ENCODE data around the gene SCUBE3.

SCUBE3 gene

DNA sequence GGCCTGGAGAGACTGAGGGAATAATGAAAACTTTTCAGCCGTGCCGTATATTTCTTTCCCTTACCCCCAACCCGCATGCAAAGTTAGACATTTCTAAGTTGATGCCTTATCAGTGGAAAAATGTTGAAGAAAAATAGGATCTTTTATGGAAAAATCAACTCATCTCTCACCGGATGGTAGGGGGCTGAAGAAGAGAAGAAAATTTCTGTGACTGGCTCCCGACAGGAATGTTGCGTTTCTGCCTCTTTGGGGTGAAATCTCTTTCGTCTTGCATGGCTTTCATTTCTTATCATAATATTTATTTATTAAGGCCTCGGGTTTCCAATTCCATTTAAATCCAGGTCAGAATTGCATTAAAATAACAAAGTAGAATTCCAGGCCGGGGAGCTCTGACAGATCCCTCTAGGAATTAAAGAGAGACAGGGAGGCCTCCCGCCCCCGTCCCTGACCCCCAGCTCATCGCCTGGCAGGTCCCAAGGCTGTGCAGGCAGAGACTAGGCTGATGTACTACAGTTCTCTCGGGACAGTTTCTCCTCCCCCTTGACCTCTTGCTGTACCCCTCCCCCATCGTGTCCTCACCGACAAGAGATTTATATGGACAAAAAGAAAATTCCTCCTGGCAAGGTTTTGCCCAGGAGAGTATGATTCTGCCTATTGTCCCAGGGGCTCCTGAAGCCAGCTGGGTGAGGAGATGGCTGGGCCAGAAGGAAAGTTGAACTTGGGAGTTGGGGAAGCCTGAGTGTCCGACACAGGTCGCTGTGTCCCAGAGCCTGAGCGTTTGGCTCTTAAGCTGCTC is 1.3 kb downstream of the SCUBE3 start:
- DNase-seq, result no peak

DNA sequence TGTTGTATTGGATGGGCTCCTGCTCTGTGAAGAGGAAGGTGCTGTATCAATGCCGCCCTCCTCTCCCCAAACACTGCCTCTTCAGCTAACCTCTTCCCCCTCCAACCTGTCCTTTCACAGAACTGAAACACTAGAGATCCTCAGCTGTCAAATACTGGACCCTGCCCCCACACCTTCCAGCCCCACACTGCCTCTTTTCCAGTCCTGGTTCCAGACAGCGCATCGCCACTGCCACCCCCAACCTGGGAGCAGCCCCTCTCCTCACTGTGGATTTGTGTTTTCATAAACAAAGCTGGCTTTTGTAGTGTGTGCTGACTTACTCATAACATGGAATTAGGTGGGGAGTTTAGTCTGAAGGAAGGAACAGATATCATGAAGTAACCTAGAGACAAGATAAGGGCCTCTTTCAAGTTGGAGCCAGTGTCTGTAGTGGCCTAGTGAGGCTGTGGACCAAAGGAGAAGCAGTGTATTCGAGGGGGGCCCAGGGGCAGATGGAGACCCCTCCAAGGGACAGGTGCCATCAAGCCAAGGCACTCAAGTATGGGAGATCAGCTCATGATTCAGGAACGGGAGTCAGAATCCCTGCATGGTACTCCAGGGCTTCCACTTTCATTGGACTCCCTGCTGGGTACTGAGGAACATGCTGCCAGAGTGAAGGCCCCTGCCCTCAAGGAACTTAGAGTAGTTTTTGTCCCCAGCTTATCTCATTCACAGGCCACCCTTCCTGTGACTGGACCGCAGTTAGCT is 2.1 kb downstream of the SCUBE3 start:
- DNase-seq, result no peak

DNA sequence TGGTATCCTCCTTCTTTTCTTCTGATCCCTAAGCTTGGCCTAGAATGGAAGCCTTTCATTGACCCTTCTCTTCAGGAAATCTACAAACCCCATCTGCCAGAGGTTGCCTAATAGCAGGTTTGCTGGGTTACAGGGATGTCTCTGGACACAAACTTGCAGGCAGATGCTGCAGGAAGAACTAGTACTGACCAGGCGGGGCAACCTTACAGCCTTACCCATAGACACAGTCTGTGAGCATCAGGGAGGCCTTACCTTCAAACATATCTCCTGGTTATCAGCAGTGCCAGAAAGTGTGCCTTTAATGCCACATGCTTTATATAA is 2.6 kb downstream of the SCUBE3 start:
- DNase-seq, result no peak

DNA sequence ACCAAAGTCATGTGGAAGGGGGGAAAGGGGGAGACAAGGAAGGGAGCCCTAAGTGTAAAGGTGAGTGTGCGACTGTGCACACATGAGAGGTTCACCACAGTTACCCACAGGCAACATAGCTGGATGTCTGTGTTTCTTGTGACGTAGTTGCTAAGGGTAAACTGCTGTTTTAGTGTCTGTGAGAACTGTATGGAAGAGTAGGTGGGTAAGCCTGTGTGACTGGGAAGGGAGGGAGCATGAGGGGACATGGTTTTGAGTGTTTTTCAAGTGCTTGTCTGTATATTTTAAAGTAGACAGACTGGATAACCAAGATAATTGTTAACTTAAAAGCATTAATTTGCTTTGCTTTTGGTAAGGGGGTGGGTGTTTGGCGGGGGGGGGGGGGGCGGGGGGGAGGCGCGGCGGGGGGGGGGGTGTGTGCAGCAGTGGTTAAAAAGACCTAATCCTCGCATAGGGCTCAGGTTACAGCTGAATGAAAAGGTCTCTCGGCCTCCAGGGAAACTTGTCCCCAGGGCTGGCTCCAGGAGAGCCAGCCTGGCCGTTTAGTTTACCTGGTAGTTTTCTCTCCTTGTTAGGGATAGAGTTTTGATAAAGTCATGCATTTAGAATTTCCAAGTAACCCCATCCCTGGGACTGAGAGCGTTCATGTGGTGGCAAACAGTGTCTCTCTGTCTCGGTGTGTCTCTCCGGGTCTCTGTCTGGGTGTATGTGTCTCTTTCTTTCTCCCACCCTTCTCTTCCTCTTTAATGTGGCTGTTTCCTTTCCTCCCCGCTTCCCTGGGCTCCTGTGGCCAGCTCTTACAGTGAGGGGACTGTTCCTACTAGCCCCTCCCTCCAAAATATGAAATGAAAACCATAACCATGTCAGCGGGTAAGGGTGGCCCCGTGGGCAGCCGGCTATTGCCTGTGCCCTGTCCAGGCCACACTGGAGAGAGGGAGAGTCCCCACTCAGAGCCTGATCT is 3.4 kb downstream of the SCUBE3 start:
- DNase-seq, result no peak

DNA sequence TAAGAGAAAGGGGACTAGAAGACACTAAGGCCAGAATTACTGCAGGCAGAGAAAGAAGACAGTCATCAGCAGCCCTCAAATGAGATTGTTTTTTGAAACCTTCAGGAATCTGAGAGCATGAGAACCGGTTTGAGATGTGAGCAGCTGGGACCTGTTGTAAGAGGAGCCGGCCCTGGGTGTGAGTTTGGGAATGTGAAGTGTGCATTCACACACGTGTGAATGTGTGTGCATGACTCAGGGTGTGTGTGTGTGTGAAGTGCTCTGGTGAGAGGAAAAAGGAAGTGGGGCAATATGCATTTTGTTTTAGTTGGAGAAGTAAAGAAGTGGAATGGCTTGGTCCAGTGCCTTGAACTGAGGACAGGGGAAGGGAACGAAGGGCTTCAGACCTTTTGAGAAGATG is 4.3 kb downstream of the SCUBE3 start:
- peak; percentile 18 for DNase-seq

DNA sequence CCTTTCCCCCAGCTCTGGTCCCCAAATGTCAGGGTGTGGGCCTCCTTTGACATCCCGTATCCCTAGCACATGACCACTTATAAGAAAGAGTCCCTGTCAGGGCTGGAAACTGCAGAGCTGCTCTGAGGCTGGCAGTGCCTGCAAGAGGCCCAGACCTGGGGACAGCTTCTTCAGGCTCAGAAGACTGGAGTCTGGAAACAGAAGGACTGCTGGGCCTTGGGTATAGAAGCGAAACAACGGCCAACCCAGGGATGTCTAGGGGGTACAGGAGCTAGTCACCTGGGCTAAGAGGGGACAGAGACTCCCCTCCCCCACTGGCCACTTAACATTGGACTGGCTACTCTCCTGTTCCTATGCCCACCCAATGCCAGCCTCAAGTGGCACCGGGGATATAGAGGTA is 4.7 kb downstream of the SCUBE3 start:
- no peak for DNase-seq

DNA sequence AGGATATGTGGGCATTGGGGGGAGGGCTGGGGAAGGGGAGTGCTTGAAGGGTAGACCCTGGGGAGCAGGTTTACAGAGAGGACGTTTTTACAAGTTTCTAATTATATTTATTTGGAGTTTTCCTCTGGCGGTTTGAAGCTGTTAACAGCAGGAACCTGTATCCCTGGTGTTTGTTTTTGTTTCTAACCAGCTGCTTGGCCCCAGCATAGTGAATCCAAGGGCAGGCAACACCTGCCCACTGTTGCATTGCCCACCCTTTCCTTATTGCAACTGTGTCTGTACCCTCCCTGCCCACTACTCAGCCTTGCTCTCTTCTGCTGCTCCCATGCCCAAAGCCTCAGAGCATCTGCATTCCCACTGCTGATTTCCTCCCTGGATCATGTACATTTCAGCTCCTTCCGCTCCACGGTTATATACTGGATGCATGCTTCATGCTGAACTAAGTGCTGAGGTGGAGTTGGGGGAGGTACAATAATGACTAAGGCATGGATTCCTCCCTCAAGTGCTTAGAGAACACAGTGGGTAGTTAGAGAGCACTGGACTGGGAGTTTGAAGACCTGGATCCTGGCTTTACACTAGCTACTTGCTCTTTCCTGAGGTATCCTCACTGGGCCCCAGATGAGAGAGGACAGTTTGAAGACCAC is 6.0 kb downstream of the SCUBE3 start:
- no peak for DNase-seq

DNA sequence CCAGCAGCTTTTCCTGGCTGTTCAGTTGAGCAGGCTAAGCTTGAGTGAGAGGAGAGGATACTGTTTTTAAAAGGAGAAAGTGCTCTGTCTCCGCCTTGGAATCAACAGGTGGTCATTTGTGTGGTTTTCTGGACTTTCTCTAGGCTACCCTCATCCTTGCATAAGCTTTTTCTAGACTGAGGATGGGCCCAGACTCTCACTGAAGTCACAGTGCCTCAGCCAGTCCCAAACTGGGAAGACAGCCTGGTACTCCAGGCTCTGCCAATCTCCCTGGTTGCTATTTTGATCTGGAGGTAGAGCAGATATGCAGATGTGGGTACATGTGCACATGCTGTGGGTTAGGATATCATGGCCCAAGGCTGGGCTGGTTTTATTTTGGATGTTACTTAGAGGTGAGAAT is 7.0 kb downstream of the SCUBE3 start:
- no peak for DNase-seq

DNA sequence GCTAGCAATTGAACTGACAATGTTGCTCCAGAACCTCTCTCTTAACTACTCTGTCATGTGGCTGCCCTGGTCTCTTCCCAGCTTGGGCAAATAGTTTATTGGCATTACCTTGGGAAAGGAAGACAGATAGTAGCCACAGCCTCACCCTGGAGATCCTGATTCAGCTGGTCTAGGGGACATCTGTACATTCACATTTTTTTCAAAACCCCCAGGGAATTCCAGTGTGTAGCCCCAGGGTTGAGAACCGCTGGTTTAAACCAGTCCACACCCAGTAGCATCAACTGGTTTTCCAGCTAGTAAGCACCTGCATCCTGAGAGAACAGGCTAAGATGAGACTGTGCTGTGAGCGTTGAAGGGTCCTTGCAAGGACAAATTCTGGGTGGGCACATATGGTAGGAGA is 9.6 kb downstream of the SCUBE3 start:
- no peak for DNase-seq

DNA sequence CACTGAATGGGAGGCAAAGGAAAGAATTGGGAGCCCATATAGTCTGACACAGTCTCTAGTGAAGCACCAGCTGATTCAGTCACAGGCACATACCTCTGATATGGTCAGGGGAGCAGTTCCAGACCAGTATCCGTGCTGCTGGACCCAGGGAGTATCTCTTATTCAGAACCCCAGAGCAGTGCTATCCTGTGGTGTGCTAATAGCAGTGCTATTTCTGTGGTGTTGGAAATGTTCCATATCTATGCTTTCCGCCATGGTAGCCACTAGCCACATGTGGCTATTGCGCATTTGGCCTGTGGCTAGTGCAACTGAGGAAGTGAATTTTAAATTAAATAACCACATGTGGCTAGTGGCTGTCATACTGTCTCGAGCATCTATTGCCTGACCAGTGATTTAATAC is 11.0 kb downstream of the SCUBE3 start:
- DNase-seq, result peak; percentile 10

DNA sequence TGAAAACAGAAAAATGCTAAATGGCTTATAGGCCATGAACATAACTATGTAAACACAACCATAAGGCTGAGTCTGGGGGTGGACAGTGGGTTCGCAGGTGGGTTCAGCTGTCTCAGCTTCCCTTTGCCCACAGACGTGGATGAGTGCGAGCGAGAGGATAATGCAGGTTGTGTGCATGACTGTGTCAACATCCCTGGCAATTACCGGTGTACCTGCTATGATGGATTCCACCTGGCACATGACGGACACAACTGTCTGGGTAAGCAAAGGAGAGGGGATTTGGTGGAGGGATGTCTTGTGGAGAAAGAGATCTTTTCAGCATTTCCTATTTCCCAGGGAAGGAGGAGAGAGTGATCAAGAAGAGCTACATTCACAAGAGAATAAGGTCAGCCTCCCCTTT is 14.7 kb downstream of the SCUBE3 start:
- no peak for DNase-seq

DNA sequence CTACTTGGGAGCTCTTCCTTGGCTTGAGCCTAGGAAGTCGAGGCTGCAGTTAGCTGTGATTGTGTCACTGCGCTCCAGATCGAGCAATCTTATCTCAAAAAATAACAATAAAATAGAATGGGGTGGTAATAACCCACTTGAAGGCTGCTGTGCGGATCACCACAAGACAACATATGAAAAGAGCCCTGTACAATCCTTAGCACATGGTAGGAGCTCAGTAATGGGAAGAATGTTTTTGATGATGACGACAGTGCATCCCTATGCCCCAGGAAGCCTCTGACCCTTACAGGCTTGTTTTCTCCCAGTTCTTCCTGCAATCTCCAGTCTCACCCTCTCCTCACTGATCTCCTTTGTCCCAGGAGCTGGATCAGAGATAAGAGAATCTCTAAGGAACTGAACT is 15.5 kb downstream of the SCUBE3 start:
- no peak for DNase-seq

DNA sequence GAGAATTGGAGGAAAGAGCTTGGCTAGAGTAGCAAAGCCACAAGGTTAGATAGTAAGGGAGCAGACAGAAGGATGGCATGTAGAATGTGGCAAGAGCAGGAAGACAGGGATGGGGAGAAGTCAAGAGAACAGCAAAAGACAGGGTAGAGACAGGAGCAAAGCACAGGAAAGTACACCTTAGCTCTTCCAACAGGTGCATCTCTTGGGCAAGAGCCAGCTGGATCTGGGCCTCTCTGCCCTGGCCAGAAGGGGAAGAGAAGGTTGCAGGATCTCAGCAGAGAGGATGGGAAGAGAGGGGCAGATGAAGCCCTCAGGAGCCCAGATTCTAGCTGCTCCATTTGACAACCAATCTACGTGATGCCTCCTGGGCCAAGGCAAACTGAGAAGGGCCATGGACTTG is 16.7 kb downstream of the SCUBE3 start:
- no peak for DNase-seq

DNA sequence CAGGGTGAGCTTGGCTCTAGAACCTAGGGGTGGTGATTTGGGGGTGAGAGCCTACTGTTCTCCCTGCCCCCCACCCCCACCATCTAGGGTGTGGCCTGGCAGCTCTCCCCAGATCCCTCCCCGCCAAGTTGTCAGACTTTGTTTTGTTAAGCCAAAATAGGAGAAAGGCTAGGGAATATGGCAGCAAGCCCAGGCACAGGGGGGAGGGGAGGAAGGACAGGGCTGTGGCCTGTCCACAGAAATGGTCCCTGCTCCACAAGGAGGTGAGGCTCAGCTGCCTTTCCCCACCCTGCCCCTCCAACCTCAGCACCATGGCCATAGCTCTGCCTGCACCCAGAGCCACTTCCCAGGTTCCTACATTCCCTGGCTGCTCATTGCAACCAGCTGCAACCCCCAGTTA is 17.2 kb downstream of the SCUBE3 start:
- no peak for DNase-seq

DNA sequence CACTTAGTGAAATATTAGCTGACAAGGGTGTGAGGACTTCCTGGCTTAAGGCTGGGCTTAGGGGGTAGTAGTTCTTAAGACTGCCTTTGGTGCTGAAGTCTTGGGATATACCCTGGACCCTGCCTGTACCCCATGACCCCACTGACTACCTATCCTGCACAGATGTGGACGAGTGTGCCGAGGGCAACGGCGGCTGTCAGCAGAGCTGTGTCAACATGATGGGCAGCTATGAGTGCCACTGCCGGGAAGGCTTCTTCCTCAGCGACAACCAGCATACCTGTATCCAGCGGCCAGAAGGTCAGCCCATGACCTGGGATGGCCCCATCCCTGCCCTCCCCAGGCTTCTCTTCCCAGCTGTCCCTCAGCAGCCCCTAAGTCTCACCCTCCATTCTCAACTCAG is 17.8 kb downstream of the SCUBE3 start:
- DNase-seq, result no peak

DNA sequence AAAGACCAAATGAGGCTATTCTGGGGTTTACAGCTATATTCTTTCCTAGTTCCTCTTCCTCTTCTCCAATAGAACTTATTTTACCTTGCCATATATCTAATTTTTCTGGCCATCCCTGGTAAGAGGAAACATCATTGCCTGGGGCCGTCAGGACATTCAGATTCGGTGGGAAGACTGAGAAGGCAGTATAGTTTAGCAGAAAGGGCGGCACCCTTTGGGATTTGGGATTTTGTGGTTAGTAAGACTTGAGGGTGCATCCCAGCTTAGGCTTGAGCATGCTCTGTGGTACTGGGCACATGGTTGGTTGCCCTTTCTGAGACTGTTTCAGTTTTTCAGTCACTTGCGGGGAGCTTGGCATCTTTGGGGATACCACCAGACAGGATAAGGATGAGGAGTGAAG is 21.1 kb downstream of the SCUBE3 start:
- DNase-seq, result no peak

DNA sequence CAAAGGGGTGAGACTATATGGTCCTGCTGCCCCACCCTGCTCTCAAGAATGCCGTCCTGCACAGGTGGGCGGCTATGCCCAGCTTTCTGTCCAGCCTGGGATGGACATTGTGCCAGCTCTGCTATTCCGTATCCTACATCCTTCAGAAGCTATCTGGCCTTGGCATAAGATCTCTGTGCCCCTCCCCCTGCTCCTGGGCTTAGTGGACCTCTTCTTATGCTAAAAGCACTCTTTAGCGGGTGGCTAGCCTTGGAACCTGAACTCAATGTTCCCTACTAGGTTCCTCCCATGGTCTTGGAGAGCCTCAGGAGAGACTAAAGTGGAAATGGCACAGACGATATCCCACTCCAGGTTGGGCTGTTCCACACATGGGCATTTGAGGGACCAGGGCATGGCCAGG is 22.5 kb downstream of the SCUBE3 start:
- no peak for DNase-seq

DNA sequence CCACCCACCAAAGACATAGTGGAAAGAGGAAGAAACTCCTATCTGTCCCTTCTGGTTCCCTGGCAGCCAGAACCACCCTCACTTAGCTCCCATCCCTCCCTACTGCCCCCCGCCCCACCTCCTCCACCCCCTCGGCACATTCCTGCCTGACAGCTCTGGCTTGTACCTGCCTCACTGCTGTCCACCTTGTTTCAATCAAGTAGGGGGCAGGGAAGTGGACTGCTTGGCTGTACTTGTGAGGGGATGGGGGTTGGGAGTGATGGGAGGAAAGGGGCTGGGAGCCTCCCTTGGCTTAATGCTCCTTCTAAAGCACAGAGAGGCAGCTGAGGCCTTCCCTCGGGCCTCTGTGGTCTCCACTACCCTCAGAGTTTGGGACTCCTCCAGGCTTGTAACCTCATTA is 23.7 kb downstream of the SCUBE3 start:
- DNase-seq, result no peak

DNA sequence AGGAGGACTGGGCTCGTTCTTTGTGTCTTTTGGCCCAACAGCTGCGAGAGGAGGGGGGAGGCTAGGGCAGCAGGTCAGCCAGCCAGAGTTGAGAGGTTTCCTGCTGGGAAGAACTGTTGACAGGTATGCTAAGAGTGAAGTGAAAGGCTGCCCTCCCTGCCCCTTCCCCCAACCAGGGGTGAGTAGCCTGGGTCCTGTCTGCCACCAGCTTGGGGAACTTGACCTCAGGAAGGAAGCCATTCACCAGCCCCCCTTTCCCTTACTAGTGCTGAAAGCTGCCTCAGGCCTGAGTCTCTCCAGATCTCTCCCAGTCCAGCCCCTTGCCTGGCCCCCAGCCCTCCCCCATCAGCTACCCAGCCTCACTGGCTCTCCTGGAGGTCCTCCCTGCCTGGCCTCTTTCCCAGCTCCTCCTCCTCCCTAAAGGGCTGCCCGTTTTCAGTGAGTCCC is 25.1 kb downstream of the SCUBE3 start:
- DNase-seq, result no peak

DNA sequence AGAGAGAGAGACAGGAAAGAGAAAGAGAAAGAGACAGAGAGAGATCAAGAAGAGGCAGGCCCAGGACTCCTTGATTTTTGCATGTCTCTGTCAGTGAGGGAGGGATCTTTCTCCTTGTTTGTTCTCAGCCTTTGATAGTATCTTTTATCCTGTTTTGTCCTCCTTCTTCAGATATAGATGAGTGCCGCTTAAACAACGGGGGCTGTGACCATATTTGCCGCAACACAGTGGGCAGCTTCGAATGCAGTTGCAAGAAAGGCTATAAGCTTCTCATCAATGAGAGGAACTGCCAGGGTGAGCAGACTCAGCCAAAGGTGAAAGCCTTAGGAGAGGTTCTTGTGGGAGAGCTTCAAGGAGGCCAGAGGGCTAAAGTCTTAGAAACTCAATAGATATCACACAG is 25.8 kb downstream of the SCUBE3 start:
- no peak for DNase-seq

DNA sequence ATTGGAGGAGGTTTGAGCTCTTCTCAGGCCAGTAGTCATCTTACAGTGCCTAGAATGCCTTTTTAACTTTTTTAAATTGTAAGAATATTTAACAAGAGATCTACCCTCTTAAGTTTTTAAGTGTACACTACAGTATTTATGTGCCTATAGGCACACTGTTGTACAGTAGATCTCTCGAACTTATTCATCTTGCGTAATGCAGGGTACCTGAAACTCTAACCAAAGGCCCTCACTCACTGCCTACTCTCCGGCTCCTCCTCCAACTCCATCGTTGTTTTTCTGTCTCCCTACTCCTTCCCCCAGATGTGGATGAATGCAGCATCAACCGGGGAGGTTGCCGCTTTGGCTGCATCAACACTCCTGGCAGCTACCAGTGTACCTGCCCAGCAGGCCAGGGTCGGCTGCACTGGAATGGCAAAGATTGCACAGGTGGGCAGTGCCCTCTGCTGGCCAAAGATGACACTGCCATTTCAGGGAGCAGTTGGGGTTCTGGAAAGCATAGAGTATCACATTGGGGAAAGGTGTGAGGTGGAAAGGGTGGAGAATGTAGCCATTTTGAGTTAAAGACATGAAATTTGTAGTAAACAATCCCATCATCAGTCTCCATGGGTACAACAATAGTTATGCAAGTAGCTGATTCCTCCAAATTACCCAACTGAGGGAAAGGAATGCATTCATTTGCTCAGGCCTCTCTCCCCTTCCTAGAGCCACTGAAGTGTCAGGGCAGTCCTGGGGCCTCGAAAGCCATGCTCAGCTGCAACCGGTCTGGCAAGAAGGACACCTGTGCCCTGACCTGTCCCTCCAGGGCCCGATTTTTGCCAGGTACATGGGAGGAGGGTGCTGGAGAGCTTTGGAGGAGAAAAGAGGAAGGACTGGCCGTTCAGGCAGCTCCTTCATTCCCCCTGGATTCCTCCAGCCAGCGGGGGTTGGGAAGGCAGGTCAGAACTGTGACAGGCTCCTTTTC is 27.4 kb downstream of the SCUBE3 start:
- peak; percentile 38 for DNase-seq

DNA sequence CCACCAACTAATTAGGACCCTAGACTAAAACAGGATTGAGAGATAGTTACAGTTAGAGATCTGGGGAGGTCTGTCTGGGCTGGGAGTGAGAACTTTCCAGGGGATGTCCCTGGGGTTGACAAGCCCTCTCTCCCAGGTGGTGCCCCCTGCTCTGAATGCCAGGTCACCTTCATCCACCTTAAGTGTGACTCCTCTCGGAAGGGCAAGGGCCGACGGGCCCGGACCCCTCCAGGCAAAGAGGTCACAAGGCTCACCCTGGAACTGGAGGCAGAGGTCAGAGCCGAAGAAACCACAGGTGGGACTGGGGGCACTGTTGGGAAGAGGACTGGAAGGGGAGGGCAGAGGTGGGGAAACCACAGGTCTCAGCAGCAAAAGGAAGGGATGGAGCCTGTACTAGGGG is 28.7 kb downstream of the SCUBE3 start:
- DNase-seq, result no peak

Data from inflammatory macrophage treated with lipopolysaccharide for 4 hours (primary cell).